ENCODE data around the gene NOP14. TPM values are rescaled to one million over a fixed set of nuclear protein-coding genes. Genes with fewer than 3 reads are reported as not detected.
"Not testable (repeated sequence)": the region's sequence is repeated elsewhere in the genome, so short reads cannot be mapped to it uniquely, and the experiment has no call there.

Gene NOP14
- total RNA-seq, 1 experiment from 2014 or later = 33.6 TPM

DNA sequence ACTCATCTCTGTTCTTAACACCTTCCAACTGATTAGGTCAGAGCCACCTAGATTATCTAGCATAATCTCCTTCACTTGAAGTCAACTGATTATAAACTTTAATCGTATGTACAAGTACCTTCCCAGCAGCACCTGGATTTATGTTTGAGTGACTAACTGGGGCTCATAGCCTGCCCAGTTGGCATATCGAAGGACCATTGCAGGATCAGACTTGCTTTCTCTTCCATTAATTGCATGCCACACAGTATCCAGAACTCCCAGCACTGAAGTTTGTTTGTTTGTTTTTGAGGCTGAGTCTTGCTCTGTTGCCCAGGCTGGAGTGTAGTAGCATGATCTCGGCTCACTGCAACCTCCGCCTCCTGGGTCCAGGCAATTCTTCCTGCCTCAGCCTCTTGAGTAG lies 28.0 kb upstream of the NOP14 start:
- Histone ChIP-seq H3K4me1 (replicated peaks; ENCODE audit: insufficient read depth) (no peaks in the 10 kb centered on the region), H3K4me2 (no peak overlapping the region), H3K27ac (no peak overlapping the region), H4K20me1 (ENCODE audit: insufficient read depth) (no peaks in the 10 kb centered on the region), H3K9me2 (ENCODE audit: insufficient read depth) (no peaks in the 10 kb centered on the region), H3K36me3 (ENCODE audit: low read depth) (no peaks in the 10 kb centered on the region), H3K4me3 (no peak overlapping the region), H3K27me3 (ENCODE audit: insufficient read depth, low read depth) (no peaks in the 10 kb centered on the region; the same call in 1 of the 2 replicates), H3K79me2 (ENCODE audit: low read depth) (no peaks in the 10 kb centered on the region), H3F3A (ENCODE audit: insufficient read depth, low read depth) (no peaks in the 10 kb centered on the region), H2AFZ (no peak overlapping the region), H3K9me3 (ENCODE audit: insufficient read depth, low read depth) (no peaks in the 10 kb centered on the region)
- POLR2A ChIA-PET (ENCODE audit: unreplicated experiment) = no interaction called here
- BruUV-seq (replicated peaks) = no TSS peak
- DNase-seq = no peak
- CTCF ChIA-PET = no interaction called here
- no peak for TF ChIP-seq EZH2 (IDR thresholded peaks at IDR 0.05; ENCODE audit: low read depth)
- TF ChIP-seq, protein P1, sequence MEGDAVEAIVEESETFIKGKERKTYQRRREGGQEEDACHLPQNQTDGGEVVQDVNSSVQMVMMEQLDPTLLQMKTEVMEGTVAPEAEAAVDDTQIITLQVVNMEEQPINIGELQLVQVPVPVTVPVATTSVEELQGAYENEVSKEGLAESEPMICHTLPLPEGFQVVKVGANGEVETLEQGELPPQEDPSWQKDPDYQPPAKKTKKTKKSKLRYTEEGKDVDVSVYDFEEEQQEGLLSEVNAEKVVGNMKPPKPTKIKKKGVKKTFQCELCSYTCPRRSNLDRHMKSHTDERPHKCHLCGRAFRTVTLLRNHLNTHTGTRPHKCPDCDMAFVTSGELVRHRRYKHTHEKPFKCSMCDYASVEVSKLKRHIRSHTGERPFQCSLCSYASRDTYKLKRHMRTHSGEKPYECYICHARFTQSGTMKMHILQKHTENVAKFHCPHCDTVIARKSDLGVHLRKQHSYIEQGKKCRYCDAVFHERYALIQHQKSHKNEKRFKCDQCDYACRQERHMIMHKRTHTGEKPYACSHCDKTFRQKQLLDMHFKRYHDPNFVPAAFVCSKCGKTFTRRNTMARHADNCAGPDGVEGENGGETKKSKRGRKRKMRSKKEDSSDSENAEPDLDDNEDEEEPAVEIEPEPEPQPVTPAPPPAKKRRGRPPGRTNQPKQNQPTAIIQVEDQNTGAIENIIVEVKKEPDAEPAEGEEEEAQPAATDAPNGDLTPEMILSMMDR (conservative IDR thresholded peaks at IDR 0.05) = no peak
- intact Hi-C loops (cut with micrococcal nuclease; ENCODE audit: unreplicated experiment) = no loop called here

- H2AFZ ChIP-seq; H3K4me1 ChIP-seq (replicated peaks; ENCODE audit: insufficient read depth); H3K27ac ChIP-seq; H3K36me3 ChIP-seq (ENCODE audit: low read depth); BruUV-seq (replicated peaks); H4K20me1 ChIP-seq (ENCODE audit: insufficient read depth); H3K27me3 ChIP-seq (ENCODE audit: insufficient read depth, low read depth); CTCF ChIA-PET; intact Hi-C loops (cut with micrococcal nuclease; ENCODE audit: unreplicated experiment); H3K4me2 ChIP-seq; H3K79me2 ChIP-seq (ENCODE audit: low read depth); H3K4me3 ChIP-seq; POLR2A ChIA-PET (ENCODE audit: unreplicated experiment); H3F3A ChIP-seq (ENCODE audit: insufficient read depth, low read depth); DNase-seq; H3K9me3 ChIP-seq (ENCODE audit: insufficient read depth, low read depth); H3K9me2 ChIP-seq (ENCODE audit: insufficient read depth): not testable (repeated sequence)
These were observed 20.5 kb upstream of the NOP14 start for GRCh38 chr4:2983715-2984114.

DNA sequence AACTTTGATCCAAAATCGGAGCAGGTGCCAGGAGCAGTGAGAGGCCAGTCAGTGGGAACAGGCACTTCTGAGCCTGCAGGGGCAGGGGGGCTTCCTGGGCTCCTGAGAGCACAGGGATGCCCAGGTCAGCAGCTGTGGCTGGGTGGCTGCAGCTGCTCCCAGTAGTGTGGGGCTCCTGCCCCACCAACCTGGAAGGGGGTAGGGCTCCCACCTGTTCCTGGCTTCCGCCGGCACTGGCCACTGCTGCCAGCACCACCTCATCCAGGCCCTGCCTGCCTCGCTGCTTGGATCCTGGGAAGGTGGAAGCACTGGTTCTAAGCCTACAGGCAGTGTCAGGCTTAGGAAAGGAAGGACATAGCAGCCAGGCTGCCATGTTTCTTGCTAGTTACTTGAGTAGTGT lies 18.8 kb upstream of the NOP14 start:
- Histone ChIP-seq H2AFZ (no peak overlapping the region), H4K20me1 (ENCODE audit: insufficient read depth) (no peaks in the 10 kb centered on the region), H3K36me3 (ENCODE audit: low read depth) (no peaks in the 10 kb centered on the region), H3K9me2 (ENCODE audit: insufficient read depth) (no peaks in the 10 kb centered on the region), H3K4me1 (replicated peaks; ENCODE audit: insufficient read depth) (no peaks in the 10 kb centered on the region), H3K27ac (no peak overlapping the region), H3K79me2 (ENCODE audit: low read depth) (no peaks in the 10 kb centered on the region), H3K27me3 (ENCODE audit: insufficient read depth, low read depth) (no peaks in the 10 kb centered on the region), H3K4me2 (no peak overlapping the region), H3K9me3 (ENCODE audit: insufficient read depth, low read depth) (no peaks in the 10 kb centered on the region), H3K4me3 (no peak overlapping the region), H3F3A (ENCODE audit: insufficient read depth, low read depth) (no peaks in the 10 kb centered on the region)
- ChIA-PET POLR2A (ENCODE audit: unreplicated experiment) (no interaction called here), CTCF (no interaction called here)
- no peak for TF ChIP-seq EZH2 (IDR thresholded peaks at IDR 0.05; ENCODE audit: low read depth)
- TF ChIP-seq, protein P1 (conservative IDR thresholded peaks at IDR 0.05) = no peak
- intact Hi-C loops (cut with micrococcal nuclease; ENCODE audit: unreplicated experiment) = no loop called here
- no TSS peak for BruUV-seq (replicated peaks)
- DNase-seq = no peak

GRCh38 chr4:2981256-2981819 lies 18.1 kb upstream of the NOP14 start:
- Histone ChIP-seq H4K20me1 (ENCODE audit: insufficient read depth) (no peaks in the 10 kb centered on the region), H3K27ac (no peak overlapping the region), H3K79me2 (ENCODE audit: low read depth) (no peaks in the 10 kb centered on the region), H3F3A (ENCODE audit: insufficient read depth, low read depth) (no peaks in the 10 kb centered on the region), H3K36me3 (ENCODE audit: low read depth) (no peaks in the 10 kb centered on the region), H3K9me3 (ENCODE audit: insufficient read depth, low read depth) (no peaks in the 10 kb centered on the region), H3K27me3 (ENCODE audit: insufficient read depth, low read depth) (no peaks in the 10 kb centered on the region), H3K4me2 (no peak overlapping the region), H3K4me3 (no peak overlapping the region), H2AFZ (no peak overlapping the region), H3K9me2 (ENCODE audit: insufficient read depth) (no peaks in the 10 kb centered on the region), H3K4me1 (replicated peaks; ENCODE audit: insufficient read depth) (no peaks in the 10 kb centered on the region)
- intact Hi-C loops (cut with micrococcal nuclease; ENCODE audit: unreplicated experiment) = no loop called here
- DNase-seq = no peak
- POLR2A ChIA-PET (ENCODE audit: unreplicated experiment) = no interaction called here
- CTCF ChIA-PET = no interaction called here
- BruUV-seq (replicated peaks) = no TSS peak
- TF ChIP-seq, protein P1 (conservative IDR thresholded peaks at IDR 0.05) = no peak
- no peak for TF ChIP-seq EZH2 (IDR thresholded peaks at IDR 0.05; ENCODE audit: low read depth)
